ENCODE data around the gene MAPK1IP1L.

DNA sequence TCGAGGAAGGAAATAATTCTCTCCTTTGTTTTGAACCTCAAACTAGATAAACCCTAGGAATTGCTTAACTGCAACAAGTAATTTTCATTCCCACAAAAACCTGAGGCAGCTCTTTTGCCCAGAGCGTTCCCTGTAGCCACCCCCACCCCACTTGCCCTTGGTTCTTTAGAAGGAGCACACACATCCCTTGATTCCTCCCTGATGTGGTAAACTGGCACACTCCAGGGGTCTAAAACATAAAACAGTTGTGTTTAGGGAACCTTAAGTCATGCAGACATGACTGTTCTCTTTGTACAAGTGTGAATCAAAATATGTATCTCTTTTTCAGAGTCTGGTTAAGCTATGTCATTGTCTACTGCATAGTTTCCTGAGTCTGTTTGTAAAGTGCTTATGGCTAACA, 14.0 kb downstream of the MAPK1IP1L start:
- TF ChIP-seq, protein P1, sequence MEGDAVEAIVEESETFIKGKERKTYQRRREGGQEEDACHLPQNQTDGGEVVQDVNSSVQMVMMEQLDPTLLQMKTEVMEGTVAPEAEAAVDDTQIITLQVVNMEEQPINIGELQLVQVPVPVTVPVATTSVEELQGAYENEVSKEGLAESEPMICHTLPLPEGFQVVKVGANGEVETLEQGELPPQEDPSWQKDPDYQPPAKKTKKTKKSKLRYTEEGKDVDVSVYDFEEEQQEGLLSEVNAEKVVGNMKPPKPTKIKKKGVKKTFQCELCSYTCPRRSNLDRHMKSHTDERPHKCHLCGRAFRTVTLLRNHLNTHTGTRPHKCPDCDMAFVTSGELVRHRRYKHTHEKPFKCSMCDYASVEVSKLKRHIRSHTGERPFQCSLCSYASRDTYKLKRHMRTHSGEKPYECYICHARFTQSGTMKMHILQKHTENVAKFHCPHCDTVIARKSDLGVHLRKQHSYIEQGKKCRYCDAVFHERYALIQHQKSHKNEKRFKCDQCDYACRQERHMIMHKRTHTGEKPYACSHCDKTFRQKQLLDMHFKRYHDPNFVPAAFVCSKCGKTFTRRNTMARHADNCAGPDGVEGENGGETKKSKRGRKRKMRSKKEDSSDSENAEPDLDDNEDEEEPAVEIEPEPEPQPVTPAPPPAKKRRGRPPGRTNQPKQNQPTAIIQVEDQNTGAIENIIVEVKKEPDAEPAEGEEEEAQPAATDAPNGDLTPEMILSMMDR (IDR thresholded peaks at IDR 0.05; ENCODE audit: insufficient read depth, low read length) = no peak
- TF ChIP-seq POLR2AphosphoS5 (IDR thresholded peaks at IDR 0.05; ENCODE audit: low read depth) = no peak
- no peak for TF ChIP-seq SPI1 (IDR thresholded peaks at IDR 0.05; ENCODE audit: borderline replicate concordance, low read depth)
